Spleen (tissue), 7 donors: ENCODE results near the gene DDAH2.
A peak's percentile ranks its signal among the peaks of the same experiment; 100 is the strongest.

Experiments used
- POLR2A ChIP-seq, 3 donors: fragments of 450-650 bp; IDR thresholded peaks; one replicate each; pipeline ENCODE4 v1.5.1; 2017; ENCODE audit warnings: antibody characterized with exemption in 3 of 3, mild to moderate bottlenecking in 1 of 3
- POLR2AphosphoS5 ChIP-seq, 3 donors: sonication (generic); formaldehyde crosslinking; IDR thresholded peaks; one replicate each; pipeline ENCODE4 v1.5.1; 2017; ENCODE audit warnings: antibody characterized with exemption in 3 of 3
- TF ChIP-seq, protein P1 (sequence below), 11 experiments: fragments of 200-600 bp in 7 of 11; fragments of 450-650 bp in 4 of 11; sonication (generic) in 4 of 11; IDR thresholded peaks in 8 of 11; conservative IDR thresholded peaks in 3 of 11; 1 replicate in 7 of 11; 2 replicates in 4 of 11; pipeline versions ENCODE4 v1.4.0 to v1.8.0; 2016 to 2021; ENCODE audit warnings: antibody characterized with exemption in 11 of 11, inconsistent platforms in 4 of 11, mild to moderate bottlenecking in 1 of 11
- donor health status: DM: no; HTN: no; CAD: no; lungs with moderate emphysema.
- donor health status: DM: no; HTN: no; CAD: no.
- donor health status: DM: no; HTN: no; CAD: no.

DNA sequence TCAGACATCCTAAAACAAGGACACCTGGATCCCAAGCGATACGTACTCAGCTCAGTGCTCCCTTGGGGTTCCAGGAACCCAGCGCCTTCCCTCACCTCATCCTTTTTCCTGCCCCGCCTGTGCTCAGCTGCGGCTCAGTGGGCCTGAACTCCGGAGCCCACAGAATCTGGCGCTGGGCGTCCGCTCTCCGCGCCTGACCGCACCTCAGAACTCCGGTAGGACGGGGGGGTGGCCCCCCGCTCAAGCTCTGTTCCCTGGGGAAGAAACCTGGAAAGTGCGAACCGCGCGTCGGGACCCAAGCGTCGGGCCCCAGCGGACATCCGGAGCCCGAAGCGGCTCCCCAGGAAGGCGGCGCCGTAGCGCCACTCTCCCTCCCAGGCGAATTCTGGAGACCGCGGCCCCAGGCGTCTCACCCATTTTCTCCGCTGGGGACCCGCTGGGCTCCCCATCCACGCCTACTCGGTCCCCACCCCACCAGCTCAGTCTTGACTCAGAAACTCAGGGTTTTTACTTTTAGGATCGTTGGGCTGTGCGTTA is 47.9 kb downstream of the DDAH2 start:
- TF ChIP-seq, protein P1, sequence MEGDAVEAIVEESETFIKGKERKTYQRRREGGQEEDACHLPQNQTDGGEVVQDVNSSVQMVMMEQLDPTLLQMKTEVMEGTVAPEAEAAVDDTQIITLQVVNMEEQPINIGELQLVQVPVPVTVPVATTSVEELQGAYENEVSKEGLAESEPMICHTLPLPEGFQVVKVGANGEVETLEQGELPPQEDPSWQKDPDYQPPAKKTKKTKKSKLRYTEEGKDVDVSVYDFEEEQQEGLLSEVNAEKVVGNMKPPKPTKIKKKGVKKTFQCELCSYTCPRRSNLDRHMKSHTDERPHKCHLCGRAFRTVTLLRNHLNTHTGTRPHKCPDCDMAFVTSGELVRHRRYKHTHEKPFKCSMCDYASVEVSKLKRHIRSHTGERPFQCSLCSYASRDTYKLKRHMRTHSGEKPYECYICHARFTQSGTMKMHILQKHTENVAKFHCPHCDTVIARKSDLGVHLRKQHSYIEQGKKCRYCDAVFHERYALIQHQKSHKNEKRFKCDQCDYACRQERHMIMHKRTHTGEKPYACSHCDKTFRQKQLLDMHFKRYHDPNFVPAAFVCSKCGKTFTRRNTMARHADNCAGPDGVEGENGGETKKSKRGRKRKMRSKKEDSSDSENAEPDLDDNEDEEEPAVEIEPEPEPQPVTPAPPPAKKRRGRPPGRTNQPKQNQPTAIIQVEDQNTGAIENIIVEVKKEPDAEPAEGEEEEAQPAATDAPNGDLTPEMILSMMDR (IDR thresholded peaks at IDR 0.05 in 8 of 11, conservative IDR thresholded peaks at IDR 0.05 in 3 of 11), result peak in 1 of 11 experiments; percentile 7
- TF ChIP-seq POLR2AphosphoS5 (IDR thresholded peaks at IDR 0.05) (peak in 2 of 3 donors; percentile 69 to 74), POLR2A (IDR thresholded peaks at IDR 0.05) (no peak)
